Glutamatergic neuron (in vitro differentiated cells): ENCODE measurements around the gene CACNA1I. TPM values are rescaled to one million over a fixed set of nuclear protein-coding genes. Genes with fewer than 3 reads are reported as not detected.
"Not testable (repeated sequence)": the region's sequence is repeated elsewhere in the genome, so short reads cannot be mapped to it uniquely, and the experiment has no call there.

Experiments used
- DNase-seq: peaks from one replicate; pipeline ENCODE4 v3.0.0; 2022
- H3K27ac Mint-ChIP-seq: one replicate; pipeline ENCODE4 v1.8.0; 2020; ENCODE audit warnings: mild to moderate bottlenecking, mixed read lengths, inconsistent platforms; ENCODE audit not compliant: unreplicated experiment
- H3K27me3 Mint-ChIP-seq: one replicate; pipeline ENCODE4 v1.8.0; 2020; ENCODE audit warnings: mild to moderate bottlenecking, moderate library complexity, mixed read lengths, inconsistent platforms; ENCODE audit not compliant: unreplicated experiment
- H3K36me3 Mint-ChIP-seq: one replicate; pipeline ENCODE4 v1.8.0; 2020; ENCODE audit warnings: mild to moderate bottlenecking, mixed read lengths, inconsistent platforms; ENCODE audit not compliant: unreplicated experiment
- H3K4me1 Mint-ChIP-seq: one replicate; pipeline ENCODE4 v1.8.0; 2020; ENCODE audit warnings: mild to moderate bottlenecking, low read depth, mixed read lengths, inconsistent platforms; ENCODE audit not compliant: unreplicated experiment
- H3K4me3 Mint-ChIP-seq: one replicate; pipeline ENCODE4 v1.8.0; 2020; ENCODE audit warnings: mild to moderate bottlenecking, mixed read lengths, inconsistent platforms; ENCODE audit not compliant: unreplicated experiment
- H3K9me3 Mint-ChIP-seq: one replicate; pipeline ENCODE4 v1.8.0; 2020; ENCODE audit warnings: mild to moderate bottlenecking, moderate library complexity, mixed read lengths, inconsistent platforms; ENCODE audit not compliant: unreplicated experiment
- total RNA-seq: library from RNA; stranded (reverse); fragmentation: NEBNext Ultra II Directional; extraction: Animal tissue kit (Norgen Biotek cat#: 25700); gene quantifications from one replicate; pipeline ENCODE4 v1.2.1, GENCODE V29; 2021; ENCODE audit not compliant: unreplicated experiment
- TF ChIP-seq, protein P1 (sequence below): fragments of 200-600 bp; sonication (generic); IDR thresholded peaks from one replicate; pipeline ENCODE4 v1.5.0; 2021; ENCODE audit not compliant: partially characterized antibody, unreplicated experiment

CACNA1I gene
- total RNA-seq, 1 donor from 2014 or later, result 0.12 TPM

DNA sequence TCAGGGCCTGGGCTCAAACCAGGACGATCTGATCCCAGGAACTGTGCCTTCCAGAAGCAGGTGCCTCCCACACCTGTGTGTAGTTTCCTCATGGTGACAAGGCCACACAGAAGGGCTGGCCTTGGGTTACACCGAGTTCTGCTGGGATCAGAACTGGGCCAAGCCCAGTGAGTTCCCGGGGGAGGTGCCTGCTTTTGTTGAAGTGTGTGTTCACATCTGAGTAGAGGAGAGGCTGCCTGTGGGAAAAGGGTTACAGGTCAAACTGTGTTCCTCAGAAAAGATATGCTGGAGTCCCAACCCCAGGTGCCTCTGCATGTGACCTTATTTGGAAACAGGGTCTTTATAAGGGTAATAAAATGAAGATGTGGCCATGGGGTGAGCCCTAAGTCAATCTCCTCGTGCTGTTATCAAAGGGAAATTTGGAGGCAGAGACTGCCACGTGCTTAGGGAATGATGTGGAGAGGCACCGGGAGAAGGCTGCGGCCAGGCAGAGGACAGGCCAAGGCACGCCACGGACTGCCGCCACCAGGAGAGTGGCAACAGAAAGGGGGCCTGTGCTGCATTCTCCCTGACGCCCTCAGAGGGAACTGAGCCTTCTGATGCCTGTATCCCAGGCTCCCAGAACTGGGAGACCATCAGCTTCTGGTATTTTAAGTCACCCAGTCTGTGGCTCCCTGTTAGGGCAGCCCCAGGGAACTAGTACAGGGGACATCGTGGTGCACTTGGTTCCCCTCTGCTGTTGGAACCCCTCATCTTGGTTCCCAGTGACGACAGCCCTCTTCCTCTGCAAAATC lies 158.8 kb downstream of the CACNA1I start:
- TF ChIP-seq, protein P1, sequence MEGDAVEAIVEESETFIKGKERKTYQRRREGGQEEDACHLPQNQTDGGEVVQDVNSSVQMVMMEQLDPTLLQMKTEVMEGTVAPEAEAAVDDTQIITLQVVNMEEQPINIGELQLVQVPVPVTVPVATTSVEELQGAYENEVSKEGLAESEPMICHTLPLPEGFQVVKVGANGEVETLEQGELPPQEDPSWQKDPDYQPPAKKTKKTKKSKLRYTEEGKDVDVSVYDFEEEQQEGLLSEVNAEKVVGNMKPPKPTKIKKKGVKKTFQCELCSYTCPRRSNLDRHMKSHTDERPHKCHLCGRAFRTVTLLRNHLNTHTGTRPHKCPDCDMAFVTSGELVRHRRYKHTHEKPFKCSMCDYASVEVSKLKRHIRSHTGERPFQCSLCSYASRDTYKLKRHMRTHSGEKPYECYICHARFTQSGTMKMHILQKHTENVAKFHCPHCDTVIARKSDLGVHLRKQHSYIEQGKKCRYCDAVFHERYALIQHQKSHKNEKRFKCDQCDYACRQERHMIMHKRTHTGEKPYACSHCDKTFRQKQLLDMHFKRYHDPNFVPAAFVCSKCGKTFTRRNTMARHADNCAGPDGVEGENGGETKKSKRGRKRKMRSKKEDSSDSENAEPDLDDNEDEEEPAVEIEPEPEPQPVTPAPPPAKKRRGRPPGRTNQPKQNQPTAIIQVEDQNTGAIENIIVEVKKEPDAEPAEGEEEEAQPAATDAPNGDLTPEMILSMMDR, result no peak
- H3K27ac Mint-ChIP-seq, result no peak overlapping the region
- no peak for DNase-seq
- H3K27me3 Mint-ChIP-seq, result no peaks in the 10 kb centered on the region
- no peaks in the 10 kb centered on the region for H3K36me3 Mint-ChIP-seq
- H3K9me3 Mint-ChIP-seq, result no peaks in the 10 kb centered on the region
- peaks cover 8% of the 10 kb centered on the region for H3K4me1 Mint-ChIP-seq
- H3K4me3 Mint-ChIP-seq, result no peak overlapping the region

DNA sequence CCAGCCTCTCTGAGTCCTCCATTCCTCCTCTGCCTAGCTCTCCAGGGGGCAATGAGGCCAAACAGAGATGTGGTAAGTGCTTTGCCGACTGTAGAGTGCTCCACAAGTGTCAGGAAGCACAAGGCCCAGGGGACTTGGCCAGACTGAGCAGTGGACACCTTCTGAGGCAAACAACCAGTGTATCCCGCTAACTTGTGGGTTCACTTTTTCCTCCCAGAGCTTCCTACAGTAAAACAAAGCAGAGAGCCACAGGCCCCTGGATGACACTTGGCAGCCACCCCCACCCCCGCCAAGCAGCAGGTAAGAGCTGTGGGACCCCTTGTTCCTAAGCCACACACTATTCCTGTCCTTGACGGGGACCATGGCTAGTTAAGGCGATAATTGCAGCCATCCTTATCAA lies 160.9 kb downstream of the CACNA1I start:
- DNase-seq, result no peak
- H3K36me3 Mint-ChIP-seq, result no peaks in the 10 kb centered on the region
- no peak overlapping the region for H3K27ac Mint-ChIP-seq
- TF ChIP-seq, protein P1, result no peak
- peaks cover 8% of the 10 kb centered on the region for H3K4me1 Mint-ChIP-seq
- no peak overlapping the region for H3K4me3 Mint-ChIP-seq
- H3K9me3 Mint-ChIP-seq, result no peaks in the 10 kb centered on the region
- no peaks in the 10 kb centered on the region for H3K27me3 Mint-ChIP-seq

DNA sequence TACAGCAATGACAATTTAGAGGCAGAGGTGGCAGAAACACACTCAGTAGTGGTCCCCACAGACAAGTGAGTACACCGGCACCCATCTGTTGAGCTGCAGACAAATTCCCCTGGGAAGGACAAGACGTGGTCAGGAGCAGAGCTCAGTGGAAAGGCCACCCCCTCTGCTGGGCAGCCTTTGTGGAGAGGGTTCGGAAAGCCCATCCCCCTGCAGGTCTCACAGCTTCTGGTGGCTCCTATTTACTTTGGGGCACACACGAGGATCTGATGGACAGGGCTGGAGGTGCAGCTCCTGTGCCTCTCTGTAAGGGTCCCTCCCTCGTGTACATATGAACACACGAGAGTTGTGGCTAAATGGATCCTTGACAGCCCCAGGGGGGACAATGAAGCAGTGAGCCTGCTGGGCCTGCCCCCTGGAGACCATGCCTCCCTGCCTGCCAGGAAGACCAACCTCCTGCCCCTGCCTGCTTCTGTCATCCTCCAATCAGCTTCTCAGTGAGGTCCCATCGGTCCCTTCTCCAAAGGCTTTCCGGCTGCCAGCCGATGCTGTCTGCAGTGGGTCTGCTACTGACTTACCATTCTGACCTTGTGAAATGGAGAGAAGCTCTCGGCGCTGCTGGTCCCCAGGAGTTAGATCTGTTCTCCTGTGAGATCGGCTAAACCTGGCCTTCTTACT lies 161.5 kb downstream of the CACNA1I start:
- Mint-ChIP-seq H3K4me3 (no peak overlapping the region), H3K27me3 (no peaks in the 10 kb centered on the region), H3K27ac (no peak overlapping the region), H3K36me3 (no peaks in the 10 kb centered on the region), H3K9me3 (no peaks in the 10 kb centered on the region), H3K4me1 (peaks cover 8% of the 10 kb centered on the region)
- TF ChIP-seq, protein P1, result no peak
- DNase-seq, result no peak

DNA sequence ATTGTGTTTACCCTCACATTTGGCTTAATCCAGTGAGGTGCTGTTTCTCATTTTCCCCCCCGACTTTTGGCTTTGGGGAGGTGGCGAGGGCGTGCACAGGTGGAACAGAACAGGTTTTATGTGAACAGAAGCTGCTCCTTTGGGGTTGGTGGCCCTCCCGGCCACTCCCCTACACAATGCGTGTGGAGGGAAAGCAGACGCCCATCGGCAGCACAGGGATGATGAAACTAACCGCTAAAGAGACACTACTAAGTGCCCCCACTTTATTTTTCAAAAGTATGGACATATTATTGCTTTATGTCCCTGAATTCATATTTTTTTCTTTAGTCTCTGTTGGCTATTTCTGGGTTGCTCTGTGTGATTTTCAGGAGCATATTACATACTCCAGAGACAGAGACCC lies 162.1 kb downstream of the CACNA1I start:
- Mint-ChIP-seq H3K9me3 (no peaks in the 10 kb centered on the region), H3K4me1 (peaks cover 8% of the 10 kb centered on the region), H3K4me3 (no peak overlapping the region), H3K27ac (no peak overlapping the region), H3K27me3 (no peaks in the 10 kb centered on the region), H3K36me3 (no peaks in the 10 kb centered on the region)
- TF ChIP-seq, protein P1, result no peak
- no peak for DNase-seq

DNA sequence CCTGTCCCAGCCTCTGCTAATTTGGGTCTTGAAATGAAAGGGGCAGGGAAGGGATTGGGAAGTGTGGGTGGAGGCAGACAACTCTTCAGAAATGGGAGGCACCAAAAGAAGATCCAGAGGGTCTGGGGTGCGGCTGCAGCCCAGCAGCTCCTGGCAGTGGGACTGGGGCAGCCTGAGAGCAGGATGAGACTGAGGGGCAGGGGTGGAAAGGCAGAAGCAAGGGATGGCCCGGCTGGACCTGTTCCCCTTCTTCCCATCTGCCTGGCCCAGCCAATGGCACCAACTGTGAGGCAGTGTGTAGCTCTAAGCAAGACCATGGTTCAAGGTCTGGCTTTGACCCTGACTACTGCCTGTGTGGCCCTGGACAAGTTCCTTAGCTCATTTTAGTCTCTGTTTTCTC lies 162.6 kb downstream of the CACNA1I start:
- Mint-ChIP-seq H3K36me3 (no peaks in the 10 kb centered on the region), H3K4me3 (no peak overlapping the region), H3K4me1 (peaks cover 8% of the 10 kb centered on the region), H3K27me3 (no peaks in the 10 kb centered on the region), H3K9me3 (no peaks in the 10 kb centered on the region), H3K27ac (no peak overlapping the region)
- DNase-seq, result no peak
- TF ChIP-seq, protein P1, result no peak

DNA sequence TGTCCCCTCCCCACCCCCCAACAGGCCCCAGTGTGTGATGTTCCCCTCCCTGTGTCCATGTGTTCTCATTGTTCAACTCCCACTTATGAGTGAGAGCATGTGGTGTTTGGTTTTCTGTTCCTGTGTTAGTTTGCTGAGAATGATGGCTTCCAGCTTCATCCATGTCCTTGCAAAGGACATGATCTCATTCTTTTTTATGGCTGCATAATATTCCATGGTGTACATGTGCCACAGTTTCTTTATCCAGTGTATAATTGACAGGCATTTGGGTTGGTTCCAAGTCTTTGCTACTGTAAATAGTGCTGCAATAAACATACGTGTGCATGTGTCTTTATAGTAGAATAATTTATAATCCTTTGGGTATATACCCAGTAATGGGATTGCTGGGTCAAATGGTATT lies 163.5 kb downstream of the CACNA1I start:
- H3K9me3 Mint-ChIP-seq, H3K36me3 Mint-ChIP-seq, H3K27me3 Mint-ChIP-seq, H3K4me1 Mint-ChIP-seq, H3K4me3 Mint-ChIP-seq, H3K27ac Mint-ChIP-seq, DNase-seq: not testable (repeated sequence)
